NB4 (cell line): Measurements from ENCODE around the gene DNAH1.

Experiments
- CTCF ChIP-seq: IDR thresholded peaks from one replicate; pipeline ENCODE4 v1.5.1; 2012; ENCODE audit warnings: low read depth, low read length
- MYC ChIP-seq: IDR thresholded peaks from 2 replicates; pipeline ENCODE4 v1.6.1; 2011; ENCODE audit warnings: low read depth, low read length
- POLR2A ChIP-seq: IDR thresholded peaks from 2 replicates; pipeline ENCODE4 v1.6.1; 2011; ENCODE audit warnings: mild to moderate bottlenecking; ENCODE audit not compliant: insufficient read length; ENCODE audit errors: extremely low read depth
- TF ChIP-seq, protein P1 (sequence below): IDR thresholded peaks from 2 replicates; pipeline ENCODE4 v1.6.1; 2011; ENCODE audit warnings: low read depth, low read length

GRCh38 chr3:52283306-52283705 lies 32.8 kb upstream of the DNAH1 start:
- TF ChIP-seq, protein P1, sequence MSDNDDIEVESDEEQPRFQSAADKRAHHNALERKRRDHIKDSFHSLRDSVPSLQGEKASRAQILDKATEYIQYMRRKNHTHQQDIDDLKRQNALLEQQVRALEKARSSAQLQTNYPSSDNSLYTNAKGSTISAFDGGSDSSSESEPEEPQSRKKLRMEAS: no peak
- TF ChIP-seq POLR2A (no peak), CTCF (no peak), MYC (no peak)
